OCI-LY1 (cell line): ENCODE measurements around the gene GPR139.

Experiments
- CTCF ChIP-seq: fragments of 200-600 bp; sonication (generic), shearing (Covaris generic); IDR thresholded peaks from 2 replicates; pipeline ENCODE4 v1.5.1; 2017; ENCODE audit warnings: mild to moderate bottlenecking, antibody characterized with exemption, low read length, moderate library complexity, mixed read lengths
- EZH2 ChIP-seq: fragments of 200-600 bp; sonication (generic), shearing (Covaris generic); IDR thresholded peaks from 2 replicates; pipeline ENCODE4 v1.8.0; 2017; ENCODE audit warnings: borderline replicate concordance, mixed run types, mild to moderate bottlenecking, antibody characterized with exemption, low read length, moderate library complexity, mixed read lengths

- TF ChIP-seq CTCF (no peak), EZH2 (no peak)
These were observed 82.1 kb downstream of the GPR139 start for GRCh38 chr16:19991614-19992013.
